ENCODE measurements around the gene TRAFD1. TPM values are rescaled to one million over a fixed set of nuclear protein-coding genes. Genes with fewer than 3 reads are reported as not detected.

TRAFD1 gene
- total and polyA plus RNA-seq, 2 of the 13 experiments (the other 11 are each of a cell fraction or from before 2014, with no cell fraction given): 9.5 to 20.9 TPM

GRCh38 chr12:112116232-112117060, 8.9 kb upstream of the TRAFD1 start (continued):
- TF ChIP-seq RAD51 (IDR thresholded peaks at IDR 0.05; ENCODE audit: borderline replicate concordance) (no peak), HOXA5 (CRISPR knock-in tag; IDR thresholded peaks at IDR 0.05) (no peak), ZNF143 (CRISPR knock-in tag; IDR thresholded peaks at IDR 0.05) (peak; percentile 87), RXRB (CRISPR knock-in tag; IDR thresholded peaks at IDR 0.05; ENCODE audit: borderline replicate concordance) (0 out of 2 replicates have a peak, but pooled peaks have one; percentile 36), ZGPAT (CRISPR knock-in tag; IDR thresholded peaks at IDR 0.05) (peak; percentile 51), RERE (CRISPR knock-in tag; IDR thresholded peaks at IDR 0.05; ENCODE audit: low read depth) (no peak), REXO4 (CRISPR knock-in tag; IDR thresholded peaks at IDR 0.05; ENCODE audit: borderline replicate concordance) (no peak), ZNF761 (CRISPR knock-in tag; conservative IDR thresholded peaks at IDR 0.05) (no peak), BRCA1 (CRISPR knock-in tag; IDR thresholded peaks at IDR 0.05) (0 out of 2 replicates have a peak, but pooled peaks have one; percentile 20), SKI (IDR thresholded peaks at IDR 0.05; ENCODE audit: partially characterized antibody) (peak; percentile 53), HBP1 (CRISPR knock-in tag; IDR thresholded peaks at IDR 0.05; ENCODE audit: low read depth) (no peak), TFDP1 (CRISPR knock-in tag; IDR thresholded peaks at IDR 0.05; ENCODE audit: borderline replicate concordance) (peak; percentile 21; the same call in 1 of the 2 replicates), ZNF562 (CRISPR knock-in tag; IDR thresholded peaks at IDR 0.05; ENCODE audit: borderline replicate concordance) (no peak), MEIS1 (CRISPR knock-in tag; IDR thresholded peaks at IDR 0.05; ENCODE audit: borderline replicate concordance) (no peak), TIGD3 (CRISPR knock-in tag; IDR thresholded peaks at IDR 0.05; ENCODE audit: borderline replicate concordance) (no peak), TSC22D2 (CRISPR knock-in tag; IDR thresholded peaks at IDR 0.05; ENCODE audit: borderline replicate concordance) (peak; percentile 83; the same call in 1 of the 2 replicates)
